Measurements from ENCODE around the gene NUP62CL. TPM values are rescaled to one million over a fixed set of nuclear protein-coding genes. Genes with fewer than 3 reads are reported as not detected.
"Not testable (repeated sequence)": the region's sequence is repeated elsewhere in the genome, so short reads cannot be mapped to it uniquely, and the experiment has no call there.

The NUP62CL gene
- total and polyA plus RNA-seq, 4 experiments from 2014 or later = 1.2 to 2.7 (median 2.0) TPM

GRCh38 chrX:107206697-107207065, 448 bp upstream of the NUP62CL start:
- peak overlapping the region in 6 of 7 donors; percentile 79 to 93 (median 88) for H3K27ac Mint-ChIP-seq
- no peaks in the 10 kb centered on the region for H3K36me3 ChIP-seq (ENCODE audit: insufficient read depth, low read length)
- peak overlapping the region in 1 of 2 donors; percentile 63 for H3K4me3 ChIP-seq (ENCODE audit: low read length in 2 of 2)
- CTCF ChIA-PET (ENCODE audit: partially characterized antibody) = no interaction called here
- peaks cover 0 to 5% of the 10 kb centered on the region in 2 donors for H3K36me3 Mint-ChIP-seq
- no peak overlapping the region for H3K27ac ChIP-seq (ENCODE audit: low read depth, low read length)
- peaks cover 0 to 2% of the 10 kb centered on the region in 2 donors for H3K27me3 Mint-ChIP-seq
- no peaks in the 10 kb centered on the region for H3K9me3 Mint-ChIP-seq
- no peak for DNase-seq
- H3K4me1 Mint-ChIP-seq = peaks cover 2 to 9% (median 7%) of the 10 kb centered on the region in 4 donors
- POLR2A ChIA-PET (ENCODE audit: partially characterized antibody) = no interaction called here
- H3K4me1 ChIP-seq (ENCODE audit: insufficient read depth, low read length) = no peaks in the 10 kb centered on the region
- H3K27me3 ChIP-seq (ENCODE audit: insufficient read depth, low read length) = no peaks in the 10 kb centered on the region
- no peaks in the 10 kb centered on the region for H3K9me3 ChIP-seq (ENCODE audit: control insufficient read depth in 1 of 2, low read length in 2 of 2)
- H3K4me3 Mint-ChIP-seq = peak overlapping the region; percentile 85 to 94 (median 91)
- intact Hi-C loops (cut with micrococcal nuclease) = loop anchor here (5.0 kb wide), 2 partner anchors 89 to 421 kb away; partner anchors contain the start of genes PRPS1 and RBM41

- POLR2A ChIA-PET (ENCODE audit: partially characterized antibody) = no interaction called here
- intact Hi-C loops (cut with micrococcal nuclease) = loop anchor here (2.0 kb wide), 1 partner anchor 573 kb away; the partner anchor contains the start of gene NCBP2L
These were observed 2.1 kb downstream of the NUP62CL start for GRCh38 chrX:107204068-107204605.

GRCh38 chrX:107199491-107199890, 6.7 kb downstream of the NUP62CL start:
- H3K36me3 Mint-ChIP-seq = no peaks in the 10 kb centered on the region
- Histone ChIP-seq H3K4me1 (ENCODE audit: insufficient read depth, low read length) (no peaks in the 10 kb centered on the region), H3K27me3 (ENCODE audit: insufficient read depth, low read length) (no peaks in the 10 kb centered on the region), H3K36me3 (ENCODE audit: insufficient read depth, low read length) (no peaks in the 10 kb centered on the region), H3K4me3 (ENCODE audit: low read length in 2 of 2) (no peak overlapping the region), H3K27ac (ENCODE audit: low read depth, low read length) (no peak overlapping the region), H3K9me3 (ENCODE audit: control insufficient read depth in 1 of 2, low read length in 2 of 2) (no peaks in the 10 kb centered on the region)
- H3K27ac Mint-ChIP-seq = no peak overlapping the region
- DNase-seq = no peak
- no peaks in the 10 kb centered on the region for H3K4me1 Mint-ChIP-seq
- no peak overlapping the region for H3K4me3 Mint-ChIP-seq
- ChIA-PET POLR2A (ENCODE audit: partially characterized antibody) (no interaction called here), CTCF (ENCODE audit: partially characterized antibody) (no interaction called here)
- intact Hi-C loops (cut with micrococcal nuclease) = no loop called here
- no peaks in the 10 kb centered on the region for H3K9me3 Mint-ChIP-seq
- no peaks in the 10 kb centered on the region for H3K27me3 Mint-ChIP-seq

More at GRCh38 chrX:107204068-107204605, 2.1 kb downstream of the NUP62CL start:
- Mint-ChIP-seq H3K36me3 (peaks cover 0 to 5% of the 10 kb centered on the region in 2 donors), H3K4me3 (no peak overlapping the region), H3K4me1 (peaks cover 2 to 9% (median 7%) of the 10 kb centered on the region in 4 donors), H3K27ac (no peak overlapping the region), H3K27me3 (peaks cover 0 to 2% of the 10 kb centered on the region in 2 donors), H3K9me3 (no peaks in the 10 kb centered on the region)
- H3K36me3 ChIP-seq (ENCODE audit: insufficient read depth, low read length) = no peaks in the 10 kb centered on the region
- no peak overlapping the region for H3K4me3 ChIP-seq (ENCODE audit: low read length in 2 of 2)
- H3K4me1 ChIP-seq (ENCODE audit: insufficient read depth, low read length) = no peaks in the 10 kb centered on the region
- no peak overlapping the region for H3K27ac ChIP-seq (ENCODE audit: low read depth, low read length)
- no peaks in the 10 kb centered on the region for H3K27me3 ChIP-seq (ENCODE audit: insufficient read depth, low read length)
- CTCF ChIA-PET (ENCODE audit: partially characterized antibody) = interaction anchor here (1.0 kb wide), 1 partner anchor 64 kb away, joined by 3 read pairs; no protein-coding TSS in a partner anchor
- DNase-seq = no peak
- no peaks in the 10 kb centered on the region for H3K9me3 ChIP-seq (ENCODE audit: control insufficient read depth in 1 of 2, low read length in 2 of 2)

- H3K9me3 ChIP-seq (ENCODE audit: control insufficient read depth in 1 of 2, low read length in 2 of 2); H3K4me1 Mint-ChIP-seq; H3K4me1 ChIP-seq (ENCODE audit: insufficient read depth, low read length); H3K9me3 Mint-ChIP-seq; H3K36me3 ChIP-seq (ENCODE audit: insufficient read depth, low read length); H3K4me3 ChIP-seq (ENCODE audit: low read length in 2 of 2); H3K27me3 ChIP-seq (ENCODE audit: insufficient read depth, low read length); H3K27me3 Mint-ChIP-seq; H3K36me3 Mint-ChIP-seq; intact Hi-C loops (cut with micrococcal nuclease); CTCF ChIA-PET (ENCODE audit: partially characterized antibody); H3K4me3 Mint-ChIP-seq; DNase-seq; POLR2A ChIA-PET (ENCODE audit: partially characterized antibody); H3K27ac ChIP-seq (ENCODE audit: low read depth, low read length); H3K27ac Mint-ChIP-seq: not testable (repeated sequence)
These were observed 8.2 kb downstream of the NUP62CL start for GRCh38 chrX:107198074-107198473.

- no peaks in the 10 kb centered on the region for H3K36me3 Mint-ChIP-seq
- H3K27ac Mint-ChIP-seq = no peak overlapping the region
- DNase-seq = no peak
- CTCF ChIA-PET (ENCODE audit: partially characterized antibody) = no interaction called here
- Histone ChIP-seq H3K27me3 (ENCODE audit: insufficient read depth, low read length) (no peaks in the 10 kb centered on the region), H3K36me3 (ENCODE audit: insufficient read depth, low read length) (no peaks in the 10 kb centered on the region), H3K4me1 (ENCODE audit: insufficient read depth, low read length) (no peaks in the 10 kb centered on the region), H3K4me3 (ENCODE audit: low read length in 2 of 2) (no peak overlapping the region), H3K9me3 (ENCODE audit: control insufficient read depth in 1 of 2, low read length in 2 of 2) (no peaks in the 10 kb centered on the region), H3K27ac (ENCODE audit: low read depth, low read length) (no peak overlapping the region)
- POLR2A ChIA-PET (ENCODE audit: partially characterized antibody) = no interaction called here
- intact Hi-C loops (cut with micrococcal nuclease) = no loop called here
- H3K4me3 Mint-ChIP-seq = no peak overlapping the region
- H3K27me3 Mint-ChIP-seq = no peaks in the 10 kb centered on the region
- no peaks in the 10 kb centered on the region for H3K9me3 Mint-ChIP-seq
- no peaks in the 10 kb centered on the region for H3K4me1 Mint-ChIP-seq
These were observed 8.9 kb downstream of the NUP62CL start for GRCh38 chrX:107197319-107197718.

- no peaks in the 10 kb centered on the region for H3K36me3 ChIP-seq (ENCODE audit: insufficient read depth, low read length)
- H3K27ac ChIP-seq (ENCODE audit: low read depth, low read length) = no peak overlapping the region
- DNase-seq = no peak
- Mint-ChIP-seq H3K27ac (no peak overlapping the region), H3K9me3 (no peaks in the 10 kb centered on the region), H3K4me3 (no peak overlapping the region), H3K36me3 (no peaks in the 10 kb centered on the region), H3K4me1 (no peaks in the 10 kb centered on the region), H3K27me3 (no peaks in the 10 kb centered on the region)
- intact Hi-C loops (cut with micrococcal nuclease) = no loop called here
- no peaks in the 10 kb centered on the region for H3K4me1 ChIP-seq (ENCODE audit: insufficient read depth, low read length)
- no peaks in the 10 kb centered on the region for H3K27me3 ChIP-seq (ENCODE audit: insufficient read depth, low read length)
- H3K9me3 ChIP-seq (ENCODE audit: control insufficient read depth in 1 of 2, low read length in 2 of 2) = no peaks in the 10 kb centered on the region
- CTCF ChIA-PET (ENCODE audit: partially characterized antibody) = no interaction called here
- no peak overlapping the region for H3K4me3 ChIP-seq (ENCODE audit: low read length in 2 of 2)
- POLR2A ChIA-PET (ENCODE audit: partially characterized antibody) = no interaction called here
These were observed 34.7 kb downstream of the NUP62CL start for GRCh38 chrX:107171369-107172102.

- Mint-ChIP-seq H3K27ac (no peak overlapping the region), H3K36me3 (no peaks in the 10 kb centered on the region), H3K4me3 (no peak overlapping the region), H3K9me3 (no peaks in the 10 kb centered on the region), H3K4me1 (no peaks in the 10 kb centered on the region), H3K27me3 (no peaks in the 10 kb centered on the region)
- intact Hi-C loops (cut with micrococcal nuclease) = no loop called here
- Histone ChIP-seq H3K36me3 (ENCODE audit: insufficient read depth, low read length) (no peaks in the 10 kb centered on the region), H3K4me1 (ENCODE audit: insufficient read depth, low read length) (no peaks in the 10 kb centered on the region), H3K4me3 (ENCODE audit: low read length in 2 of 2) (no peak overlapping the region), H3K27ac (ENCODE audit: low read depth, low read length) (no peak overlapping the region), H3K27me3 (ENCODE audit: insufficient read depth, low read length) (no peaks in the 10 kb centered on the region), H3K9me3 (ENCODE audit: control insufficient read depth in 1 of 2, low read length in 2 of 2) (no peaks in the 10 kb centered on the region)
- ChIA-PET CTCF (ENCODE audit: partially characterized antibody) (no interaction called here), POLR2A (ENCODE audit: partially characterized antibody) (no interaction called here)
- DNase-seq = no peak
These were observed 37.5 kb downstream of the NUP62CL start for GRCh38 chrX:107168712-107169111.
